ENCODE results near the gene SERTAD2. TPM values are rescaled to one million over a fixed set of nuclear protein-coding genes. Genes with fewer than 3 reads are reported as not detected.

SERTAD2 gene
- total RNA-seq, 1 donor from 2014 or later = 20.7 TPM

- no peak for DNase-seq
- H3K4me1 ChIP-seq = no peaks in the 10 kb centered on the region
- no peak for ATAC-seq
These were observed 37.7 kb downstream of the SERTAD2 start for GRCh38 chr2:64615844-64616536.

GRCh38 chr2:64615192-64615763 lies 38.4 kb downstream of the SERTAD2 start:
- intact Hi-C loops (cut with DNase I) = no loop called here
- Histone ChIP-seq H3K36me3 (no peaks in the 10 kb centered on the region), H3K4me3 (no peak overlapping the region), H3K9me3 (no peaks in the 10 kb centered on the region), H3K27ac (no peak overlapping the region), H3K4me1 (no peaks in the 10 kb centered on the region), H3K27me3 (no peaks in the 10 kb centered on the region)
- ATAC-seq (no peak), DNase-seq (no peak)
- TF ChIP-seq, protein P1, sequence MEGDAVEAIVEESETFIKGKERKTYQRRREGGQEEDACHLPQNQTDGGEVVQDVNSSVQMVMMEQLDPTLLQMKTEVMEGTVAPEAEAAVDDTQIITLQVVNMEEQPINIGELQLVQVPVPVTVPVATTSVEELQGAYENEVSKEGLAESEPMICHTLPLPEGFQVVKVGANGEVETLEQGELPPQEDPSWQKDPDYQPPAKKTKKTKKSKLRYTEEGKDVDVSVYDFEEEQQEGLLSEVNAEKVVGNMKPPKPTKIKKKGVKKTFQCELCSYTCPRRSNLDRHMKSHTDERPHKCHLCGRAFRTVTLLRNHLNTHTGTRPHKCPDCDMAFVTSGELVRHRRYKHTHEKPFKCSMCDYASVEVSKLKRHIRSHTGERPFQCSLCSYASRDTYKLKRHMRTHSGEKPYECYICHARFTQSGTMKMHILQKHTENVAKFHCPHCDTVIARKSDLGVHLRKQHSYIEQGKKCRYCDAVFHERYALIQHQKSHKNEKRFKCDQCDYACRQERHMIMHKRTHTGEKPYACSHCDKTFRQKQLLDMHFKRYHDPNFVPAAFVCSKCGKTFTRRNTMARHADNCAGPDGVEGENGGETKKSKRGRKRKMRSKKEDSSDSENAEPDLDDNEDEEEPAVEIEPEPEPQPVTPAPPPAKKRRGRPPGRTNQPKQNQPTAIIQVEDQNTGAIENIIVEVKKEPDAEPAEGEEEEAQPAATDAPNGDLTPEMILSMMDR (IDR thresholded peaks at IDR 0.05) = no peak

More at GRCh38 chr2:64615844-64616536, 37.7 kb downstream of the SERTAD2 start:
- intact Hi-C loops (cut with DNase I) = no loop called here
- Histone ChIP-seq H3K4me3 (no peak overlapping the region), H3K27me3 (no peaks in the 10 kb centered on the region), H3K27ac (no peak overlapping the region), H3K36me3 (no peaks in the 10 kb centered on the region), H3K9me3 (no peaks in the 10 kb centered on the region)
- TF ChIP-seq, protein P1 (IDR thresholded peaks at IDR 0.05) = no peak

GRCh38 chr2:64613276-64613675 lies 40.4 kb downstream of the SERTAD2 start:
- ATAC-seq (no peak), DNase-seq (no peak)
- Histone ChIP-seq H3K9me3 (no peaks in the 10 kb centered on the region), H3K36me3 (no peaks in the 10 kb centered on the region), H3K4me1 (peaks cover 6% of the 10 kb centered on the region), H3K4me3 (no peak overlapping the region), H3K27ac (no peak overlapping the region), H3K27me3 (no peaks in the 10 kb centered on the region)
- TF ChIP-seq, protein P1 (IDR thresholded peaks at IDR 0.05) = no peak
- intact Hi-C loops (cut with DNase I) = no loop called here

DNA sequence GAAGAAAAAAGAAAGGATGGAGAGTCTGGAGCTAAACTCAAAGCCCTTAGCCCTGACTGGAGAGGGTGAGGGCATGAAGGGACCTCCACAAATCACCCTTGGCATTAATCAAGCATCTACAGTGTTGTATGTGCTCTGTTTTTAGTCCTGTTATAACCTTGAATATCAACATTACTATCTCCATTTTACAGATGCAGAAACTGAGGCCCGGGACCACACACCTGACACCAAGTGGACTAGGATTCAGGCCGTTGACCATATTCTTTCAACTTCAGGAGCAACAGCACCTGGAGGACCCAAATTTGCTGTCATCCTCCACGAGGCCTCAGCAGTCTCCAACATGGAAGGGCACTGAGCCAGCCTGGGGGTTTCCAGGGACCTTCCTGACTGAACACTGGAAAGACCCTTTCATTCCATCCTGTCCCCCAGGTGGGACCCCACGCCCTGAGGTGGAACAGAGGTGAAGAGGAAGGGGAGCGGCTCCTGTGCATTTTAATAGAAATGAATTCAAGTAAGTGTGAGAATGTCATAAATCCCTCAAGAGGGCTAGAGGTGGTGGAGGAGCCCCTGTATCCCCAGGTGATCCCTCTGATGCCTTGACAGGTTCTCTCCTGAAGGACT lies 41.0 kb downstream of the SERTAD2 start:
- no peak overlapping the region for H3K4me3 ChIP-seq
- no peak overlapping the region for H3K27ac ChIP-seq
- intact Hi-C loops (cut with DNase I) = no loop called here
- H3K27me3 ChIP-seq = no peaks in the 10 kb centered on the region
- peaks cover 11% of the 10 kb centered on the region for H3K4me1 ChIP-seq
- no peaks in the 10 kb centered on the region for H3K36me3 ChIP-seq
- no peaks in the 10 kb centered on the region for H3K9me3 ChIP-seq
- DNase-seq (no peak), ATAC-seq (no peak)
- TF ChIP-seq, protein P1 (IDR thresholded peaks at IDR 0.05) = no peak

DNA sequence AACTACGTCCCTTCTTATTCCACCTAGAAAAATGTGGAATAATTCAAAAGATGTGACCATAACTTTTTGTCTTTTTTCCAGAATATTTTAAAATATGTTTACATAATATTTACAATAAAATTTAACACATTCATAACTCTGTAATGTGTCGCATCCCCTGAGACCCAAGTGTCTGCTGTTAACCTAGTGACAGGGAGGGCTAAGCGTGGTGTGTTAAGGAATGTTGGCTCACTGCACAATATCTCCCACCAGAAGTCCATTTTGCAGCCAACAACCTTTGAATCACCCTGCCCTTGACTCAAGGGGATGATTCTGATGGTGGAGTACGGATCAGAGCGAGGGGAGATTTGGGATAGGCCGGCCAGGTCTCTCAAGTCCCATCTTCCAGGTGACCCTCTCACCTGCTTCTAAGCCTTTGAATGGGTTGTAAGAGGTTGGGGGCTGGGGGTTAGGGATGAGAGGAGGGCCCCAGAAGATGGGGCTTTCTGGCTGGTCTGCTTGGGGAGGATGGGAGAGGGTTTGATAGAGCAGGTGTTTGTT lies 43.3 kb downstream of the SERTAD2 start:
- ATAC-seq = no peak
- TF ChIP-seq, protein P1 (IDR thresholded peaks at IDR 0.05) = no peak
- Histone ChIP-seq H3K4me1 (peaks cover 11% of the 10 kb centered on the region), H3K27ac (no peak overlapping the region), H3K27me3 (no peaks in the 10 kb centered on the region), H3K4me3 (no peak overlapping the region), H3K36me3 (no peaks in the 10 kb centered on the region), H3K9me3 (no peaks in the 10 kb centered on the region)
- intact Hi-C loops (cut with DNase I) = no loop called here
- no peak for DNase-seq
